ENCODE measurements around the gene CNGA1.
"Not testable (repeated sequence)": the region's sequence is repeated elsewhere in the genome, so short reads cannot be mapped to it uniquely, and the experiment has no call there.

Gene CNGA1

GRCh38 chr4:47992475-47992874, 24.0 kb downstream of the CNGA1 start:
- H3K27ac ChIP-seq, H3K4me3 ChIP-seq: not testable (repeated sequence)

GRCh38 chr4:47990145-47990544, 26.3 kb downstream of the CNGA1 start:
- H3K27ac ChIP-seq: no peak overlapping the region
- H3K4me3 ChIP-seq: no peak overlapping the region

GRCh38 chr4:47974566-47974965, 41.9 kb downstream of the CNGA1 start:
- no peak overlapping the region for H3K27ac ChIP-seq
- H3K4me3 ChIP-seq: no peak overlapping the region

- H3K4me3 ChIP-seq: no peak overlapping the region
- H3K27ac ChIP-seq: no peak overlapping the region
These were observed 43.8 kb downstream of the CNGA1 start for GRCh38 chr4:47972721-47973120.

GRCh38 chr4:47972181-47972580, 44.3 kb downstream of the CNGA1 start:
- no peak overlapping the region for H3K27ac ChIP-seq

GRCh38 chr4:47968847-47969246, 47.6 kb downstream of the CNGA1 start:
- H3K27ac ChIP-seq: no peak overlapping the region
- no peak overlapping the region for H3K4me3 ChIP-seq

More at GRCh38 chr4:47972181-47972580, 44.3 kb downstream of the CNGA1 start:
- H3K4me3 ChIP-seq: no peak overlapping the region

- no peak overlapping the region for H3K27ac ChIP-seq
- H3K4me3 ChIP-seq: no peak overlapping the region
These were observed 61.8 kb downstream of the CNGA1 start for GRCh38 chr4:47954677-47955076.

GRCh38 chr4:47954245-47954644, 62.2 kb downstream of the CNGA1 start:
- H3K27ac ChIP-seq: no peak overlapping the region
- H3K4me3 ChIP-seq: no peak overlapping the region

GRCh38 chr4:47945930-47946726, 70.4 kb downstream of the CNGA1 start:
- H3K27ac ChIP-seq: no peak overlapping the region

GRCh38 chr4:47942081-47942819, 74.2 kb downstream of the CNGA1 start:
- H3K27ac ChIP-seq: no peak overlapping the region
- no peak overlapping the region for H3K4me3 ChIP-seq

More at GRCh38 chr4:47945930-47946726, 70.4 kb downstream of the CNGA1 start:
- H3K4me3 ChIP-seq: no peak overlapping the region

GRCh38 chr4:47939456-47939855, 77.0 kb downstream of the CNGA1 start:
- Histone ChIP-seq H3K4me3 (no peak overlapping the region), H3K27ac (no peak overlapping the region)

GRCh38 chr4:47936336-47936735, 80.1 kb downstream of the CNGA1 start:
- Histone ChIP-seq H3K4me3 (no peak overlapping the region), H3K27ac (no peak overlapping the region)

- Histone ChIP-seq H3K4me3 (no peak overlapping the region), H3K27ac (no peak overlapping the region)
These were observed 82.6 kb downstream of the CNGA1 start for GRCh38 chr4:47933840-47934239.

GRCh38 chr4:47930971-47931804, 85.3 kb downstream of the CNGA1 start:
- no peak overlapping the region for H3K4me3 ChIP-seq
- peak overlapping the region in 1 of 21 experiments; percentile 14 for H3K27ac ChIP-seq

- Histone ChIP-seq H3K4me3 (no peak overlapping the region), H3K27ac (no peak overlapping the region)
These were observed 86.7 kb downstream of the CNGA1 start for GRCh38 chr4:47929682-47930201.

GRCh38 chr4:47926667-47927258, 89.7 kb downstream of the CNGA1 start:
- H3K27ac ChIP-seq: no peak overlapping the region
- no peak overlapping the region for H3K4me3 ChIP-seq

GRCh38 chr4:47923261-47923608, 93.2 kb downstream of the CNGA1 start:
- not testable (repeated sequence) for H3K4me3 ChIP-seq

GRCh38 chr4:47922436-47923260, 93.8 kb downstream of the CNGA1 start:
- not testable (repeated sequence) for H3K4me3 ChIP-seq
- peak overlapping the region in 1 of 21 experiments; percentile 21 for H3K27ac ChIP-seq

More at GRCh38 chr4:47923261-47923608, 93.2 kb downstream of the CNGA1 start:
- H3K27ac ChIP-seq: not testable (repeated sequence)

- not testable (repeated sequence) for H3K4me3 ChIP-seq, H3K27ac ChIP-seq
These were observed 99.3 kb downstream of the CNGA1 start for GRCh38 chr4:47917163-47917562.
